ENCODE measurements around the gene SKP2.
"Not testable (repeated sequence)": the region's sequence is repeated elsewhere in the genome, so short reads cannot be mapped to it uniquely, and the experiment has no call there.

Gene SKP2

GRCh38 chr5:36156619-36157018, 4.7 kb downstream of the SKP2 start:
- DNase-seq (ENCODE audit: low read depth in 2 of 2), result no peak

GRCh38 chr5:36158144-36158543, 6.2 kb downstream of the SKP2 start:
- no peak for DNase-seq (ENCODE audit: low read depth in 2 of 2)

- DNase-seq (ENCODE audit: low read depth in 2 of 2), result no peak
These were observed 8.7 kb downstream of the SKP2 start for GRCh38 chr5:36160617-36161016.

GRCh38 chr5:36161361-36161760, 9.4 kb downstream of the SKP2 start:
- no peak for DNase-seq (ENCODE audit: low read depth in 2 of 2)

GRCh38 chr5:36162810-36163486, 11.0 kb downstream of the SKP2 start:
- DNase-seq (ENCODE audit: low read depth in 2 of 2), result no peak

GRCh38 chr5:36164461-36164860, 12.6 kb downstream of the SKP2 start:
- no peak for DNase-seq (ENCODE audit: low read depth in 2 of 2)

- DNase-seq (ENCODE audit: low read depth in 2 of 2), result no peak
These were observed 16.8 kb downstream of the SKP2 start for GRCh38 chr5:36168737-36169136.

- no peak for DNase-seq (ENCODE audit: low read depth in 2 of 2)
These were observed 19.0 kb downstream of the SKP2 start for GRCh38 chr5:36170832-36171424.

GRCh38 chr5:36172599-36172998, 20.7 kb downstream of the SKP2 start:
- DNase-seq (ENCODE audit: low read depth in 2 of 2), result no peak

GRCh38 chr5:36173426-36173825, 21.5 kb downstream of the SKP2 start:
- DNase-seq (ENCODE audit: low read depth in 2 of 2), result no peak

GRCh38 chr5:36174119-36174518, 22.2 kb downstream of the SKP2 start:
- DNase-seq (ENCODE audit: low read depth in 2 of 2), result no peak

GRCh38 chr5:36175043-36175442, 23.1 kb downstream of the SKP2 start:
- DNase-seq (ENCODE audit: low read depth in 2 of 2), result no peak

GRCh38 chr5:36177154-36177553, 25.2 kb downstream of the SKP2 start:
- no peak for DNase-seq (ENCODE audit: low read depth in 2 of 2)

- no peak for DNase-seq (ENCODE audit: low read depth in 2 of 2)
These were observed 26.0 kb downstream of the SKP2 start for GRCh38 chr5:36177715-36178523.

GRCh38 chr5:36178524-36178890, 26.6 kb downstream of the SKP2 start:
- DNase-seq (ENCODE audit: low read depth in 2 of 2), result no peak

- DNase-seq (ENCODE audit: low read depth in 2 of 2), result no peak
These were observed 28.0 kb downstream of the SKP2 start for GRCh38 chr5:36179950-36180349.

- DNase-seq (ENCODE audit: low read depth in 2 of 2), result no peak
These were observed 28.8 kb downstream of the SKP2 start for GRCh38 chr5:36180556-36181350.

- DNase-seq (ENCODE audit: low read depth in 2 of 2), result no peak
These were observed 29.9 kb downstream of the SKP2 start for GRCh38 chr5:36181774-36182173.

- not testable (repeated sequence) for DNase-seq (ENCODE audit: low read depth in 2 of 2)
These were observed 32.5 kb downstream of the SKP2 start for GRCh38 chr5:36184408-36184807.

- no peak for DNase-seq (ENCODE audit: low read depth in 2 of 2)
These were observed 41.8 kb downstream of the SKP2 start for GRCh38 chr5:36193746-36194145.

GRCh38 chr5:36198281-36198680, 46.4 kb downstream of the SKP2 start:
- no peak for DNase-seq (ENCODE audit: low read depth in 2 of 2)

- DNase-seq (ENCODE audit: low read depth in 2 of 2), result not testable (repeated sequence)
These were observed 46.9 kb downstream of the SKP2 start for GRCh38 chr5:36198783-36199182.
